GM12864 (cell line): ENCODE results near the gene SORCS1.
A peak's percentile ranks its signal among the peaks of the same experiment; 100 is the strongest.

Source experiments
- DNase-seq: peaks from one replicate; pipeline ENCODE4 v3.0.0-alpha.2; 2011; ENCODE audit warnings: low read depth
- H3K4me3 ChIP-seq: 2 replicates; pipeline ENCODE4 v1.5.1; 2011; ENCODE audit warnings: mild to moderate bottlenecking, low read depth, low read length, control low read depth
- CTCF ChIP-seq: IDR thresholded peaks from 2 replicates; pipeline ENCODE4 v1.5.1; 2011; ENCODE audit warnings: low read depth, mild to moderate bottlenecking, moderate library complexity, low read length, control low read depth, inconsistent platforms; ENCODE audit errors: missing control alignments

Gene SORCS1

DNA sequence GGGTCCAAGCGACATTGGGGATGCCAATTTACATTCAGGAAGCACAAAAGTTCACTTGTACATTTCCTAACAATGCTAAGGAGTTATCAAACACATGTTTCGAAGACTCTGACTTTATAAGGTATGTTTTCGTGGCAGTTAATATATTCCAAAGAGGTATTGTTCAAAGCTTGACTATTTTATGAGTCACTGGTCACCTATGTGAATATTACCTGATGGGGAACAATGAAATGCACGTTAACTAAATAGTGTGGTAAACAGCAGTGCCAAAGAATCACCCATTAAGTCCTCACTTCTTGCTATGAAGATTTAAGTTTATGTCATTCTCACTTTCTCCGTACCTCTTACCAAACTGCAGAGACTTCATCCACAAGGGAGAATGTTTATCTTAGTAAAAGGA, 550.2 kb downstream of the SORCS1 start:
- DNase-seq: no peak
- H3K4me3 ChIP-seq: no peak overlapping the region
- TF ChIP-seq CTCF: no peak

DNA sequence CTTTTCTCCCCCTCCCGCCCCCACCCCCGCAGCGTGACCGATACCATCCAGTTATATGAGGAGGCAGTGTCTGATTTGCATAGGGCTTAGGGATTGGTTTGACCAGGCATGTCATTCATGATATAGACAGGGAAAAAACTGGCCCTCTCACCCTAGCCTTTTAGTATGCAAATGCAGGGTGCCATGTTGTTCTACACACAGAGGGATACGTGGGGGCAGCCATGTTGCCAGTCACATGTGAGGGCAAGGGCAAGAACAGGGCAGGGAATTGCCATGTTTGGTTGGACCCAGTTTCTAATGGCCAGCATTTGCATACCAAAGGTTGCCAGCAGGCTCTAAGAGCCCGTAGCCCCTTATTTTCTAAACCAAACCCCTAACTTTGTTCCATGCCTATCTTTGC, 552.1 kb downstream of the SORCS1 start:
- H3K4me3 ChIP-seq: no peak overlapping the region
- DNase-seq: no peak
- no peak for TF ChIP-seq CTCF

GRCh38 chr10:106609470-106610266, 554.8 kb downstream of the SORCS1 start:
- H3K4me3 ChIP-seq: no peak overlapping the region
- TF ChIP-seq CTCF: peak; percentile 45
- DNase-seq: no peak

DNA sequence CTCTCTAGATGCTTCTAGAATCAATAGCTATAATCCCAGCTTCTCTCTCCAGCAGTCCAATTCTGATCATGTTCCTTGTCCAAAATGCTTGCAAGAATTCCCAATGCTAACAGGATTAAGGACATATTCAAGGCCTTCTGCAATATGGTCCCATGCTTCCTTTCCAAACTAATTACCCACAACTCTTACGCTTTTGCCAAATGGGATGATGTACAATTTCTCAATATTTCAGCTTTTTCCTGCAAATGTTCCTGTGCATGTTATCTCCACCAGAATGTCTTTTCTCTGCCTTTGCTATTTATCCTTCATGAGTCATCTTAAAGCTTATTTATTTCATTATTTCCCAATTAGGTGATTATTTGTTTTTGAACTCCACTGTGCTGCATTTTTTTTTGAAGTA, 556.4 kb downstream of the SORCS1 start:
- TF ChIP-seq CTCF: no peak
- no peak overlapping the region for H3K4me3 ChIP-seq
- no peak for DNase-seq

- no peak for DNase-seq
- no peak overlapping the region for H3K4me3 ChIP-seq
- no peak for TF ChIP-seq CTCF
Measured at GRCh38 chr10:106595281-106595680, 569.2 kb downstream of the SORCS1 start.

DNA sequence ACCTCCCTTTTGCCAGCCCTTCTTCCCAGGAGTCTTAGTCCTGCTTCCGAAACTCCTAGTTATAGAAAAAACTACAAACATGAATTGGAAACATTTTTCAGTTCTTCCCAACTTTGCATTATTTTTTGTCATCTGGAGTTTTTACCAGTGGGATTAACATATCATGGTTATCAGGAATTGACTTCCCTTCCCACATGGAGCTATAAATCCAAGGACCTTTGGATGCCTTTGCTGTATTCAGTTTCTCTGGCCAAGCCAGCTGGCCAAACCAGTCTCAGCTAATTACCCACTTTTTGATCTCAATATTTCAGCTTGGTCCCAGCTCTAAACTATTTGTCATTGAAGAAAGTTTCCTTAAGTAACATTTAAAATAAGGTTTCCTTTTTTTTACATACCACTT, 570.6 kb downstream of the SORCS1 start:
- no peak for DNase-seq
- H3K4me3 ChIP-seq: no peak overlapping the region
- no peak for TF ChIP-seq CTCF

DNA sequence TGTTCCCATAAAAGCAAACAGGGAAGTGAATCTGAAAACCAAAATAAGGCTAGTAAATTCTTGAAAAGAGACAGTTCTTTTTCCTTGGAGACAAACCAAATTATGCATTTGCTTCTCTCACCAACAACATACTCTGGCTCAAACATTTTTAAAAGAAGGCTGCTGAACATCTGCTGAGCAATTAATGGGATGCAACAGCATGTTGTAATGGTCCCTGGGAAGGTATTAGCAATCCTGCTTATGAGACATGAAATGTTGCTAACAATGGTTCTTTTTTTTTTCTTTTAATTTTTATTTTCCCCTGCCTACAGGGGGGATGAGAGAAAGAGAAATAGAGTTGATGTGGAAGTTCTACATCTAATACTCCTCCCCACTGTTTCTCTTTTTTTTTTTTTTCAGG, 572.1 kb downstream of the SORCS1 start:
- TF ChIP-seq CTCF: no peak
- H3K4me3 ChIP-seq: no peak overlapping the region
- DNase-seq: no peak
